ENCODE results near the gene CBS. TPM values are rescaled to one million over a fixed set of nuclear protein-coding genes. Genes with fewer than 3 reads are reported as not detected.
A peak's percentile ranks its signal among the peaks of the same experiment; 100 is the strongest.
"Not testable (repeated sequence)": the region's sequence is repeated elsewhere in the genome, so short reads cannot be mapped to it uniquely, and the experiment has no call there.

CBS gene
- total and polyA plus RNA-seq, 2 of the 13 experiments (the other 11 are each of a cell fraction or from before 2014, with no cell fraction given), result 64.7 to 99.3 TPM

- H2AFZ ChIP-seq (ENCODE audit: low read length); BruUV-seq (replicated peaks); DNase-seq (ENCODE audit: low spot score); H3K36me3 ChIP-seq (replicated peaks in 1 of 2; ENCODE audit: control insufficient read depth in 1 of 2, insufficient read depth in 2 of 2, low read length in 2 of 2); H3K4me3 ChIP-seq (replicated peaks in 1 of 3; ENCODE audit: insufficient read depth in 1 of 3, low read depth in 2 of 3, low read length in 3 of 3); H3K9ac ChIP-seq (ENCODE audit: insufficient read depth, low read depth, low read length); H3K9me3 ChIP-seq (ENCODE audit: low read length); H3K27me3 ChIP-seq (ENCODE audit: control insufficient read depth in 1 of 2, insufficient read depth in 2 of 2, low read length in 2 of 2); FAIRE-seq; H3K4me2 ChIP-seq (ENCODE audit: low read depth, low read length); intact Hi-C loops (cut with micrococcal nuclease; ENCODE audit: unreplicated experiment); CTCF ChIA-PET (ENCODE audit: low intra/inter-chr PET ratio, low total read pairs); H3K79me2 ChIP-seq (ENCODE audit: insufficient read depth, low read length); ATAC-seq; H4K20me1 ChIP-seq (ENCODE audit: insufficient read depth, low read length); H3K27ac ChIP-seq (ENCODE audit: extremely low read length, insufficient read depth, low read length); in situ Hi-C loops (cut with HindIII; ENCODE audit: extremely low pct_ligation_motif_present, low pct_unique_long_range_greater_than_20kb); POLR2A ChIA-PET; H3K4me1 ChIP-seq (ENCODE audit: insufficient read depth, low read length): not testable (repeated sequence)
- WGBS (ENCODE audit: low lambda C conversion rate), result no CpG with 5 or more reads among the region's 4 CpGs
Measured at GRCh38 chr21:43102281-43102680, 26.6 kb upstream of the CBS start.

DNA sequence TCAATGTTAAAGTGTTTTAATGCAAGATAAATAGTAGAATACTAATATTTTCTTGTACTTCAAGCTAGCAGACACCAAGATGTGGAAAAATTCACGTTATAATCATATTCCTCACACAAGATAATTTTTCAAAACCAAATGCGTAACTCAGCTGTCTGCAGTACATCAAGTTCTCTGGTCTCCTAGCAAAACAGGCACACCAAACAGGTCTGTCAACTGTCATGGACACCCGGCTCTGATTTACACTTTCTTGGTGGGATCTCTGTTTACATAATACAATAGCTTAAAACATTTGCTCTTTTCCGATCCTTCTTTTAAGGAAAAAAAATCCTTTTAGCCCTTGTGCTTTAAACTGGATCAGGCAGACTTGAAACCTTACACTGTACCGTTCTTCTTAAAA is 26.0 kb upstream of the CBS start:
- FAIRE-seq, POLR2A ChIA-PET: not testable (repeated sequence)
- WGBS (ENCODE audit: low lambda C conversion rate), result no CpG with 5 or more reads among the region's 5 CpGs

DNA sequence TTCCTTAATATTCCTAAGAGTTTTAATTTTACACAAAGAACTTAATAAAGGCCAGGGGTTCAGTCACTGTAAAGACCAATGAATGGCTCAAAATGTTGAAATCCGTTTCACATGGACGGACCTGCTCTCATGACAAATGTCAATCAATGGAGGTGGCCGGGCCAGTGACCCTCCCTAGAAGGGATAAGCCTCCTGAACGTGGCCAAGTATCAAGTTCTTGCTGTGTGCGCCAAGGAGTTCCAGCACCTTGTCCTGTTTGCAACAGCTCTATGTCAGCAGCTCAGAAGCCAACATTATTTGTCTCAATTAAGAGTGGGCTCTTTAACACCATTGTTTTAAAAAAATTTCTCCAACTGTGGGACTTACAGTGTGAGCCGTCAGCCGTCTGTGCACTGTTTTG is 25.4 kb upstream of the CBS start:
- ATAC-seq; H3K4me3 ChIP-seq (replicated peaks in 1 of 3; ENCODE audit: insufficient read depth in 1 of 3, low read depth in 2 of 3, low read length in 3 of 3); H3K9me3 ChIP-seq (ENCODE audit: low read length); H3K27ac ChIP-seq (ENCODE audit: extremely low read length, insufficient read depth, low read length); H3K79me2 ChIP-seq (ENCODE audit: insufficient read depth, low read length); intact Hi-C loops (cut with micrococcal nuclease; ENCODE audit: unreplicated experiment); BruUV-seq (replicated peaks); H3K36me3 ChIP-seq (replicated peaks in 1 of 2; ENCODE audit: control insufficient read depth in 1 of 2, insufficient read depth in 2 of 2, low read length in 2 of 2); H3K9ac ChIP-seq (ENCODE audit: insufficient read depth, low read depth, low read length); H3K4me1 ChIP-seq (ENCODE audit: insufficient read depth, low read length); H3K27me3 ChIP-seq (ENCODE audit: control insufficient read depth in 1 of 2, insufficient read depth in 2 of 2, low read length in 2 of 2); FAIRE-seq; CTCF ChIA-PET (ENCODE audit: low intra/inter-chr PET ratio, low total read pairs); H2AFZ ChIP-seq (ENCODE audit: low read length); DNase-seq (ENCODE audit: low spot score); H3K4me2 ChIP-seq (ENCODE audit: low read depth, low read length); POLR2A ChIA-PET; H4K20me1 ChIP-seq (ENCODE audit: insufficient read depth, low read length); in situ Hi-C loops (cut with HindIII; ENCODE audit: extremely low pct_ligation_motif_present, low pct_unique_long_range_greater_than_20kb): not testable (repeated sequence)
- WGBS (ENCODE audit: low lambda C conversion rate), result no CpG with 5 or more reads among the region's 7 CpGs

More for the DNA sequence above, 26.0 kb upstream of the CBS start:
- H3K4me1 ChIP-seq (ENCODE audit: insufficient read depth, low read length); H3K4me3 ChIP-seq (replicated peaks in 1 of 3; ENCODE audit: insufficient read depth in 1 of 3, low read depth in 2 of 3, low read length in 3 of 3); H3K9ac ChIP-seq (ENCODE audit: insufficient read depth, low read depth, low read length); H2AFZ ChIP-seq (ENCODE audit: low read length); intact Hi-C loops (cut with micrococcal nuclease; ENCODE audit: unreplicated experiment); ATAC-seq; H3K79me2 ChIP-seq (ENCODE audit: insufficient read depth, low read length); DNase-seq (ENCODE audit: low spot score); H4K20me1 ChIP-seq (ENCODE audit: insufficient read depth, low read length); CTCF ChIA-PET (ENCODE audit: low intra/inter-chr PET ratio, low total read pairs); H3K36me3 ChIP-seq (replicated peaks in 1 of 2; ENCODE audit: control insufficient read depth in 1 of 2, insufficient read depth in 2 of 2, low read length in 2 of 2); in situ Hi-C loops (cut with HindIII; ENCODE audit: extremely low pct_ligation_motif_present, low pct_unique_long_range_greater_than_20kb); H3K27ac ChIP-seq (ENCODE audit: extremely low read length, insufficient read depth, low read length); H3K4me2 ChIP-seq (ENCODE audit: low read depth, low read length); BruUV-seq (replicated peaks); H3K9me3 ChIP-seq (ENCODE audit: low read length); H3K27me3 ChIP-seq (ENCODE audit: control insufficient read depth in 1 of 2, insufficient read depth in 2 of 2, low read length in 2 of 2): not testable (repeated sequence)

GRCh38 chr21:43091979-43092614 is 16.5 kb upstream of the CBS start:
- H3K4me3 ChIP-seq (replicated peaks in 1 of 3; ENCODE audit: insufficient read depth in 1 of 3, low read depth in 2 of 3, low read length in 3 of 3); H3K79me2 ChIP-seq (ENCODE audit: insufficient read depth, low read length); H3K27me3 ChIP-seq (ENCODE audit: control insufficient read depth in 1 of 2, insufficient read depth in 2 of 2, low read length in 2 of 2); POLR2A ChIA-PET; CTCF ChIA-PET (ENCODE audit: low intra/inter-chr PET ratio, low total read pairs); in situ Hi-C loops (cut with HindIII; ENCODE audit: extremely low pct_ligation_motif_present, low pct_unique_long_range_greater_than_20kb); H3K27ac ChIP-seq (ENCODE audit: extremely low read length, insufficient read depth, low read length); DNase-seq (ENCODE audit: low spot score); H3K36me3 ChIP-seq (replicated peaks in 1 of 2; ENCODE audit: control insufficient read depth in 1 of 2, insufficient read depth in 2 of 2, low read length in 2 of 2); intact Hi-C loops (cut with micrococcal nuclease; ENCODE audit: unreplicated experiment); FAIRE-seq; H3K4me1 ChIP-seq (ENCODE audit: insufficient read depth, low read length); H4K20me1 ChIP-seq (ENCODE audit: insufficient read depth, low read length); H3K9ac ChIP-seq (ENCODE audit: insufficient read depth, low read depth, low read length); H3K4me2 ChIP-seq (ENCODE audit: low read depth, low read length); H3K9me3 ChIP-seq (ENCODE audit: low read length); H2AFZ ChIP-seq (ENCODE audit: low read length); BruUV-seq (replicated peaks): not testable (repeated sequence)
- WGBS (ENCODE audit: low lambda C conversion rate), result no CpG with 5 or more reads among the region's 16 CpGs
- ATAC-seq, result peak; percentile 45
